Fibroblast of lung (primary cell): ENCODE data around the gene HOXA11.

Experiments used
- EZH2 ChIP-seq: IDR thresholded peaks from 2 replicates; pipeline ENCODE4 v1.5.1; 2012; ENCODE audit warnings: low read length, control low read depth, mild to moderate bottlenecking; ENCODE audit errors: missing control alignments
- TF ChIP-seq, protein P1 (sequence below), 2 donors: IDR thresholded peaks in 1 of 2; conservative IDR thresholded peaks in 1 of 2; 1 replicate in 1 of 2; 2 replicates in 1 of 2; pipeline ENCODE4 v1.5.1; 2011 to 2012; ENCODE audit warnings: low read length in 2 of 2, control low read depth in 1 of 2, inconsistent platforms in 1 of 2, low read depth in 1 of 2, mild to moderate bottlenecking in 1 of 2

- TF ChIP-seq, protein P1, sequence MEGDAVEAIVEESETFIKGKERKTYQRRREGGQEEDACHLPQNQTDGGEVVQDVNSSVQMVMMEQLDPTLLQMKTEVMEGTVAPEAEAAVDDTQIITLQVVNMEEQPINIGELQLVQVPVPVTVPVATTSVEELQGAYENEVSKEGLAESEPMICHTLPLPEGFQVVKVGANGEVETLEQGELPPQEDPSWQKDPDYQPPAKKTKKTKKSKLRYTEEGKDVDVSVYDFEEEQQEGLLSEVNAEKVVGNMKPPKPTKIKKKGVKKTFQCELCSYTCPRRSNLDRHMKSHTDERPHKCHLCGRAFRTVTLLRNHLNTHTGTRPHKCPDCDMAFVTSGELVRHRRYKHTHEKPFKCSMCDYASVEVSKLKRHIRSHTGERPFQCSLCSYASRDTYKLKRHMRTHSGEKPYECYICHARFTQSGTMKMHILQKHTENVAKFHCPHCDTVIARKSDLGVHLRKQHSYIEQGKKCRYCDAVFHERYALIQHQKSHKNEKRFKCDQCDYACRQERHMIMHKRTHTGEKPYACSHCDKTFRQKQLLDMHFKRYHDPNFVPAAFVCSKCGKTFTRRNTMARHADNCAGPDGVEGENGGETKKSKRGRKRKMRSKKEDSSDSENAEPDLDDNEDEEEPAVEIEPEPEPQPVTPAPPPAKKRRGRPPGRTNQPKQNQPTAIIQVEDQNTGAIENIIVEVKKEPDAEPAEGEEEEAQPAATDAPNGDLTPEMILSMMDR (conservative IDR thresholded peaks at IDR 0.05 in 1 of 2, IDR thresholded peaks at IDR 0.05 in 1 of 2; ENCODE audit: low read depth in 1 of 2, low read length in 2 of 2), result no peak
- TF ChIP-seq EZH2, result no peak
Measured at GRCh38 chr7:27186668-27187474, 1.8 kb upstream of the HOXA11 start.
